Transverse colon (tissue), 4 donors: ENCODE data around the gene GAB2. TPM values are rescaled to one million over a fixed set of nuclear protein-coding genes. Genes with fewer than 3 reads are reported as not detected.
"Not testable (repeated sequence)": the region's sequence is repeated elsewhere in the genome, so short reads cannot be mapped to it uniquely, and the experiment has no call there.

Source experiments
- DNase-seq: peaks from one replicate; pipeline ENCODE4 v3.0.0-alpha.2; 2019
- H3K27ac ChIP-seq, 4 donors: fragments of 200-600 bp; sonication (generic); 2 replicates each; pipeline ENCODE4 v1.5.1; 2016 to 2018; ENCODE audit warnings: inconsistent platforms in 4 of 4
- H3K27me3 ChIP-seq: fragments of 200-600 bp; sonication (generic); 2 replicates; pipeline ENCODE4 v1.5.1; 2017; ENCODE audit warnings: inconsistent platforms
- H3K36me3 ChIP-seq, 4 donors: fragments of 200-600 bp; sonication (generic); 2 replicates each; pipeline ENCODE4 v1.5.1; 2017 to 2019; ENCODE audit warnings: inconsistent platforms in 4 of 4
- H3K4me1 ChIP-seq, 4 donors: fragments of 200-600 bp; sonication (generic); 2 replicates each; pipeline ENCODE4 v1.5.1; 2017 to 2020; ENCODE audit warnings: inconsistent platforms in 4 of 4
- H3K4me3 ChIP-seq, 4 donors: fragments of 200-600 bp; sonication (generic); 1 replicate in 1 of 4; 2 replicates in 3 of 4; pipeline versions ENCODE4 v1.5.1 to v1.6.1; 2017 to 2019; ENCODE audit warnings: inconsistent platforms in 4 of 4
- H3K9me3 ChIP-seq, 2 donors: fragments of 200-600 bp; sonication (generic); 2 replicates each; pipeline ENCODE4 v1.5.1; 2017 to 2019; ENCODE audit warnings: inconsistent platforms in 2 of 2
- CTCF ChIP-seq, 5 experiments: fragments of 200-600 bp in 3 of 5; fragments of 450-650 bp in 2 of 5; sonication (generic) in 3 of 5; IDR thresholded peaks; 1 replicate in 2 of 5; 2 replicates in 3 of 5; pipeline ENCODE4 v1.5.1; 2016 to 2017; ENCODE audit warnings: antibody characterized with exemption in 5 of 5, inconsistent platforms in 3 of 5, mild to moderate bottlenecking in 2 of 5, moderate library complexity in 1 of 5
- EP300 ChIP-seq: sonication (generic); formaldehyde crosslinking; IDR thresholded peaks from one replicate; pipeline ENCODE4 v1.6.1; 2017; ENCODE audit warnings: antibody characterized with exemption, low read depth
- POLR2A ChIP-seq: fragments of 450-650 bp; IDR thresholded peaks from one replicate; pipeline ENCODE4 v1.6.1; 2016; ENCODE audit warnings: antibody characterized with exemption, mild to moderate bottlenecking, moderate library complexity
- POLR2AphosphoS5 ChIP-seq, 3 donors: sonication (generic); formaldehyde crosslinking; IDR thresholded peaks; one replicate each; pipeline ENCODE4 v1.6.1; 2016; ENCODE audit warnings: antibody characterized with exemption in 3 of 3
- WGBS, 2 donors: methylation state at CpG; one replicate each; pipeline ENCODE4 v1.1.5; 2018; ENCODE audit warnings: low coverage in 1 of 2; 5-methylcytosine and 5-hydroxymethylcytosine counted together
- in situ Hi-C, 4 donors: fragments of 200-750 bp; cut with MboI; loops; one replicate each; pipeline versions ENCODE4 v1.15.0 to v1.15.1; 2017; ENCODE audit warnings: low sequenced_read_pairs in 3 of 4, low pct_ligation_motif_present in 1 of 4, low pct_unique_long_range_greater_than_20kb in 1 of 4
- intact Hi-C: fragments of 100-400 bp; cut with DNase I; formaldehyde crosslinking; loops from one replicate; pipeline ENCODE4 v1.15.1; 2023; ENCODE audit warnings: low total_unique reads
- total RNA-seq, 4 donors: library from RNA; depleted of rRNA; stranded (reverse); fragments of >200 nt; gene quantifications; one replicate each; pipeline ENCODE4 v1.1.0, GENCODE V29; 2016

GAB2 gene
- total RNA-seq, 4 donors from 2014 or later: 5.8 to 35.7 (median 22.9) TPM

- H3K36me3 ChIP-seq: peaks cover 0 to 20% (median 8%) of the 10 kb centered on the region in 4 donors
- TF ChIP-seq POLR2A: no peak
- TF ChIP-seq EP300: no peak
- no peak for TF ChIP-seq POLR2AphosphoS5 (IDR thresholded peaks at IDR 0.05)
- no peak for TF ChIP-seq CTCF (IDR thresholded peaks at IDR 0.05)
- no peaks in the 10 kb centered on the region for H3K27me3 ChIP-seq
- intact Hi-C loops (no loop called here), in situ Hi-C loops (loop anchor here (5.0 to 25.0 kb wide), 5 partner anchors 187 to 340 kb away; partner anchors contain the start of genes GAB2 (in 1 of the 4) and NARS2 (in 1 of the 4))
- 93 to 95% methylated on average over 3 to 7 of the region's 7 CpGs for WGBS, 2 donors
- no peaks in the 10 kb centered on the region for H3K9me3 ChIP-seq
- no peak for DNase-seq
- no peak overlapping the region for H3K4me3 ChIP-seq
- H3K4me1 ChIP-seq: peaks cover 0 to 6% (median 0%) of the 10 kb centered on the region in 4 donors
- H3K27ac ChIP-seq: no peak overlapping the region
These were observed 192.7 kb downstream of the GAB2 start for GRCh38 chr11:78224906-78225420.

GRCh38 chr11:78224506-78224905 is 193.1 kb downstream of the GAB2 start:
- WGBS, 2 donors: 95 to 100% methylated on average over 2 to 4 of the region's 4 CpGs
- in situ Hi-C loops: loop anchor here in 3 of 4 donors (5.0 to 10.0 kb wide), 3 partner anchors 210 to 340 kb away; no protein-coding TSS in a partner anchor
- no peak for DNase-seq
- no peak overlapping the region for H3K27ac ChIP-seq
- H3K4me1 ChIP-seq: peaks cover 0 to 4% (median 0%) of the 10 kb centered on the region in 4 donors
- H3K27me3 ChIP-seq: no peaks in the 10 kb centered on the region
- TF ChIP-seq POLR2AphosphoS5 (IDR thresholded peaks at IDR 0.05): no peak
- no peaks in the 10 kb centered on the region for H3K9me3 ChIP-seq
- peaks cover 0 to 20% (median 8%) of the 10 kb centered on the region in 4 donors for H3K36me3 ChIP-seq
- intact Hi-C loops: no loop called here
- no peak overlapping the region for H3K4me3 ChIP-seq

- no peak for TF ChIP-seq POLR2A
- no peak for TF ChIP-seq CTCF (IDR thresholded peaks at IDR 0.05)
- TF ChIP-seq EP300: no peak
- TF ChIP-seq POLR2AphosphoS5 (IDR thresholded peaks at IDR 0.05): no peak
- DNase-seq: no peak
- WGBS, 2 donors: 81% methylated on average over 9 of the region's 9 CpGs; no CpG with 5 or more reads in 1 of the 2 donors
- no peak overlapping the region for H3K4me3 ChIP-seq
- H3K27me3 ChIP-seq: no peaks in the 10 kb centered on the region
- H3K36me3 ChIP-seq: peaks cover 0 to 20% (median 8%) of the 10 kb centered on the region in 4 donors
- intact Hi-C loops: no loop called here
- H3K27ac ChIP-seq: no peak overlapping the region
- H3K4me1 ChIP-seq: peaks cover 0 to 4% (median 0%) of the 10 kb centered on the region in 4 donors
- H3K9me3 ChIP-seq: no peaks in the 10 kb centered on the region
- in situ Hi-C loops: loop anchor here in 3 of 4 donors (5.0 to 10.0 kb wide), 3 partner anchors 211 to 341 kb away; no protein-coding TSS in a partner anchor
These were observed 194.2 kb downstream of the GAB2 start for GRCh38 chr11:78223320-78223954.

GRCh38 chr11:78222726-78223125 is 194.9 kb downstream of the GAB2 start:
- H3K27me3 ChIP-seq, intact Hi-C loops, H3K4me1 ChIP-seq, H3K27ac ChIP-seq, H3K4me3 ChIP-seq, DNase-seq, H3K9me3 ChIP-seq: not testable (repeated sequence)
- WGBS, 2 donors: 90 to 100% methylated on average over 3 to 10 of the region's 10 CpGs
- in situ Hi-C loops: loop anchor here in 3 of 4 donors (5.0 to 10.0 kb wide), 3 partner anchors 212 to 342 kb away; no protein-coding TSS in a partner anchor
- peaks cover 0 to 20% (median 8%) of the 10 kb centered on the region in 4 donors for H3K36me3 ChIP-seq
